HG02610 (cell line): ENCODE data around the gene OR7G1.

Experiments used
- ATAC-seq: cut with Tn5 transposase; IDR thresholded peaks from one replicate; pipeline ENCODE4 v1.9.1; 2021; ENCODE audit warnings: mild to moderate bottlenecking, moderate library complexity; ENCODE audit not compliant: unreplicated experiment

Gene OR7G1, protein sequence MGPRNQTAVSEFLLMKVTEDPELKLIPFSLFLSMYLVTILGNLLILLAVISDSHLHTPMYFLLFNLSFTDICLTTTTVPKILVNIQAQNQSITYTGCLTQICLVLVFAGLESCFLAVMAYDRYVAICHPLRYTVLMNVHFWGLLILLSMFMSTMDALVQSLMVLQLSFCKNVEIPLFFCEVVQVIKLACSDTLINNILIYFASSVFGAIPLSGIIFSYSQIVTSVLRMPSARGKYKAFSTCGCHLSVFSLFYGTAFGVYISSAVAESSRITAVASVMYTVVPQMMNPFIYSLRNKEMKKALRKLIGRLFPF

DNA sequence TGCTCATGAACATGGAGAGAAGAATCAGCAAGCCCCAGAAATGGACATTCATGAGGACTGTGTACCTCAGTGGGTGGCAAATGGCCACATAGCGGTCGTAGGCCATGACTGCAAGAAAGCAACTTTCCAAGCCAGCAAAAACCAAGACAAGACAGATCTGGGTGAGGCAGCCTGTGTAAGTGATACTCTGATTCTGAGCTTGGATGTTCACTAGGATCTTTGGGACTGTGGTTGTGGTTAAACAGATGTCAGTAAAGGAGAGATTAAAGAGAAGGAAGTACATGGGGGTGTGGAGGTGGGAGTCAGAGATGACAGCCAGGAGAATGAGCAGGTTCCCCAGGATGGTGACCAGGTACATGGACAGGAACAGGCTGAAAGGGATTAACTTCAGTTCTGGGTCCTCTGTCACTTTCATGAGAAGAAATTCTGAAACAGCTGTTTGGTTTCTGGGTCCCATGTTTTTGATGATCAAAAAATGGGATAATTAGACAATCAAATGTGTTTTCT lies at the start of gene OR7G1:
TSS of gene OR7G1 (minus strand) at position 457 of the 507 bp plus-strand sequence. CDS start at position 457, 0 bp downstream.
- ATAC-seq: no peak

- no peak for ATAC-seq
Observed at GRCh38 chr19:9165261-9165660, 49.7 kb upstream of the OR7G1 start.

DNA sequence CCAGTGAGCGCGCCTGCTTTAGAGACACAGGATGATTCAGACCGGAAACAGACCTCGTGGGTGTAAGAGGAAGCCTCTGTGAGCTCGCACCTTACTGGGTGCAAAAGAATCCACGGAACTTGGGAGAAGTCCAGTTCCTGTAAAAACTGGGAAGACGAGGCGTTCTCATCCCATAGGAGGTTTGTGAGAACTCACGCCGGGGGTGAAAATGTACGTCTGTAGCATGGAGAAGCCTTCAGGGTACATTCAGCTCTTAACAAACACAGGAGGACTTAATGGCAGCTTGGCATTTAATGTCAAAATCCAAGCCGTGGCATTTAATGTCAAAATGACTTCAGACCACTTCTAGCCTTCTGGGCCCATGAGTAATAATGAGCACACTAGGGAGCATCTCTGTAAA lies 45.9 kb upstream of the OR7G1 start:
- no peak for ATAC-seq

GRCh38 chr19:9159891-9160290 lies 44.3 kb upstream of the OR7G1 start:
- ATAC-seq: no peak

GRCh38 chr19:9156304-9156703 lies 40.7 kb upstream of the OR7G1 start:
- ATAC-seq: no peak

DNA sequence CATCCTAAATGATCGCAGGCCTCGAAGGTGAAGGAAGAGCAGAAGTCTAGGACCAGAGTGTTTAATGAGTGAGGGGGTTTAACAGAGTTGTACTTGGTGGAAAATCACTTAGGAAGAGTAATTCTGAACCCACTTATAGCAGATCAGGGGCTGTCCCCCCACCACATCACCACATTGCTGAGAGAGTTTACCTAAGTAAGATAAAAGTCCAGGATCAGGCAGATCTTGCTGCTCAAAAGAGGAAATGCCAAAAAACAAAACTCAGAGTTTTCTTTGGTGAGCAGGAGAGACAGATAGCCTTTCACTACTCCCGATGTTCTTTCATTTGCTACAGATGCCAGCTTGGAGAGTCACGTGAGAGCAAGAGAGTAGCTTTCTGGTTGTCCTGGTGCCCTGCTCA lies 40.0 kb upstream of the OR7G1 start:
- no peak for ATAC-seq

DNA sequence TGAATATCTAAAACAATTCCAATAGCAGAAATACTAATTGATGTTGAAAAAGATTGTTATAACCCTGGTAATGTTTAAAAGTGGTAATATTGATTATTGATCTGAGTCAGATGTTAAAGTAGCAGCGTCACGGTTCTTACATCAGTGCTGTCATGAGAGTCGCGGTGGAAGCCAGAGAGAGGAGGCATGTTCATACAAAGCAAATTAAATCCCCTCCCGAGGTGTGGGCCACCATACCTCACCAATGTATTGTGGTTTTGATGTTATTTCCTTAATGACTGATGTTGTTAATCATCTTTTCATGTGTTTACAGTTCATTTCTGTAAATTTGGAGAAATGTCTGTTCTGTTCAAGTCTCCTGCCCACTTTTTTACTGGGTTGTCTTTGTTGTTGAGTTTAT lies 35.8 kb upstream of the OR7G1 start:
- no peak for ATAC-seq

DNA sequence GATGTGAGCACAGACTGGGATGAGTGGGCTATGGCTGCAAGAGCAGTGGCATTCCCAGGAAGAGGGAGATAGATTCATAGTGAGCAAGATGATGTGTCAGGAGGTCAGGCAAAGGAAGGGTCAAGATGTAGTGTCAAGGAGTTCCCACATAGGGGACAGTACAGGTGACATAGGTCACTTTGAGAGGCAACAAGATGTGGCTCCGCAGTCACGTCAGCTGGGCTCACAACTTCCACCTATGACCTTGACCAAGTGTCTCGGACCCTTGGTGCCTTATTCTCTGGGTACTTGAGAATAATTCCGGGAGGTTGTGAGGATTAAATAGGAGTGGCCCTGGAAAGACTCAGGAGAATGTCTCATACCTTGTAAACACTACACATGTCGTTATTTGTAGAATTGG lies 35.1 kb upstream of the OR7G1 start:
- no peak for ATAC-seq

GRCh38 chr19:9149997-9150396 lies 34.4 kb upstream of the OR7G1 start:
- no peak for ATAC-seq

GRCh38 chr19:9148697-9149096 lies 33.1 kb upstream of the OR7G1 start:
- ATAC-seq: no peak

DNA sequence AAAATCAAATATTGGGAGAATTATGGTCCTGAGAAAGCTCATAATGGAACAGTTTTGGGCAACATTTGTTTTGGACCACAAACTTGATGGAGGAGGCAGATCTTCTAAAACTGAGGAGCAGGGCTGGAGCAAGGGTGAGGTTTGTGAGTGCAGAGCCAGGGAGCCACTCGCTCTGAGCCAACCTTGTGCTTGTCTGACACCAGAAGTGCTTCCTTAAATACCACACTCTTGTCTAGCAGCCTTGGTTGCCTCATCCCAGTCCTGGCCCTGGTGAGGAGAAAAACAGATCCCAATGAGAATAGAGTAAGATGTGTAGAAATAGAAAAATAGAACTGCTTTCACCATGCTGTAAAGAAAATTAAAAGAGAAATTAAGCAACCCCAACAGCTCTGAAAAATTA lies 31.3 kb upstream of the OR7G1 start:
- ATAC-seq: no peak

- ATAC-seq: no peak
Observed at GRCh38 chr19:9144920-9145319, 29.4 kb upstream of the OR7G1 start.

GRCh38 chr19:9140159-9140874 lies 24.8 kb upstream of the OR7G1 start, which contains the start of gene ZNF317:
TSS of gene ZNF317 (plus strand) at chr19:9140397. CDS start at chr19:9156017, 15,620 bp downstream.
- peak; percentile 86 for ATAC-seq

- no peak for ATAC-seq
Observed at GRCh38 chr19:9139609-9140158, 24.1 kb upstream of the OR7G1 start.

- ATAC-seq: no peak
Observed at GRCh38 chr19:9132422-9132821, 16.9 kb upstream of the OR7G1 start.

- no peak for ATAC-seq
Observed at GRCh38 chr19:9130965-9131364, 15.4 kb upstream of the OR7G1 start.

DNA sequence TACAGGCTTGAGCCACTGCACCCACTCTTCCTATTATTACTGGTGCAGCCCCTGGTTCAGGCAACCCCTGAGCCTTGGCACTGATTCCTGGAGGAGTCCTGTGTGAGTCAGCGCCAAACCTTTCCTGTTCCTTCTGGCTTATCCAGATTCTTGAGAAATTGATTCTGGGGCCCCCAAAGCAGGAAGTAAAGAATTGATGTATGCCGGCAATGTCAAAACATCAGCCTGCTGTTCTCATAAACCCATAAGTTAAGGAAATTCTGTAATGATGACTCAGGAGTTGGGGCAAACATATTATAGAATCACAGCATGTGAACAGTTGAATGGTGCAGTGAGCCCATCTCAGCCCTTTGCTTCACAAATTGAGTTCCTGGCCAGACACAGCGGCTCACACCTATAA lies 12.6 kb upstream of the OR7G1 start:
- ATAC-seq: no peak

- no peak for ATAC-seq
Observed at GRCh38 chr19:9126900-9127405, 11.4 kb upstream of the OR7G1 start, which contains the start of gene OR7G3. TSS of gene OR7G3 (minus strand) at chr19:9126950. CDS start at chr19:9126950, 0 bp downstream.

GRCh38 chr19:9116547-9116946 lies 984 bp upstream of the OR7G1 start:
- no peak for ATAC-seq

DNA sequence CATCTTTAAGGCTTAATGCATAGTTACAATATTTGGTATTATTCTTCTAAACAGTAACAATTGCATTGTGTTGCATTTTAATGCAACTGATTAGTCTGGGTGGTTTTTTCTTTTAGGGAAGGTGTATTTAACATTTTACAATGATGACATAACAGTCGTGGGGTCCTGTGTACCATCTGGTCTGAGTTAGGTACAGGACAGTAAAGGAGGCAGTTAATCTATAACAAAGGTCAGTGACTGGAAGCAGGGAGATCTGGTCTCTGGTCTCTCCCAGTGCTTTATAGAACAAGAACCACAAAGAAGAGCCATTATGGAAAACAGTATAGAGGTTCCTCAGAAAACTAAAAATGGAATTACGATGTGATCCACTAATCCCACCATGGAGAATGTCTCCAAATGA lies 5.6 kb downstream of the OR7G1 start:
- ATAC-seq: no peak

DNA sequence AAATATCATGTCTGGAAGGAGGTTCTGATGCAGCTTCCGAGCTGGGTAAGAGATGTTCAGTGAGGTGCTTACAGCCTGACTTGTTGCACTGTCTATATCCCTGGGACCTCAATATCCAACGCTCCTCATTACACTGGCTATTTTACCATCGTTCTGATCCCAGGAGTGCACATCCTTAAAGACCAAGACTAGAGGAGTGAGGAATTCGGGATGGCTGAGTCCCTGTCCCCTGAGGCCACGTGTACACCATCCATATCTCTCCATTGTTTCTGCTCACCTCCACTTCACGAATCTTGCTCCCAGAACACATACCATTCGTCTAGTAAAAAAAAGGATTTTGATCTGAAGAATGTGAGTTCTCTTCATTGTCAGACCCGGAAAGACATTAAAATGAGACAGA lies 8.2 kb downstream of the OR7G1 start, which contains the start of gene OR7G2:
TSS of gene OR7G2 (minus strand) at position 101 of the 400 bp plus-strand sequence. CDS start 4,232 bp downstream, outside the sequence.
- ATAC-seq: no peak
